22Rv1 (cell line): ENCODE data around the gene FAM217A.

Experiments used
- ZFX ChIP-seq: fragments of 450-650 bp; IDR thresholded peaks from 2 replicates; pipeline ENCODE4 v1.6.1; 2017; ENCODE audit warnings: antibody characterized with exemption, borderline replicate concordance
- TF ChIP-seq, protein P1 (sequence below): fragments of 450-650 bp; IDR thresholded peaks from 2 replicates; pipeline ENCODE4 v1.5.1; 2017; ENCODE audit warnings: mild to moderate bottlenecking

DNA sequence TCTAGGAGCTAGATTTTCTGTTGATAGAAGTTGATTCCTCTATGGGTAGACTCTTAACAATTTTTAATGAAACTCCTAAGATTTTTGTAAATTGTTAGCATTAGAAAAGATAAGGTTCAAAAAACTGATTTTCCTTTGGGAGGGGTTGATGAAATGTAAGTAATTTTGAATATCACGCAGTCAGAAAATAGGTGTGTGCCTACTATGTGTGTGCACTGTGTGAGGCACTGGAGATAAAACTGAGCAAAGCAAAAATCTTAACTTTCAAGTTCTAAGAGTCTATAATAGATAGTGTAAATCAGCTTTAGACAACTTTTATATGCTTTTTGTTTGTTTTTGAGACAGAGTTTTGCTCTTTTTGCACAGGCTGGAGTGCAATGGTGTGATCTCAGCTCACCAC, 53.3 kb downstream of the FAM217A start:
- TF ChIP-seq, protein P1, sequence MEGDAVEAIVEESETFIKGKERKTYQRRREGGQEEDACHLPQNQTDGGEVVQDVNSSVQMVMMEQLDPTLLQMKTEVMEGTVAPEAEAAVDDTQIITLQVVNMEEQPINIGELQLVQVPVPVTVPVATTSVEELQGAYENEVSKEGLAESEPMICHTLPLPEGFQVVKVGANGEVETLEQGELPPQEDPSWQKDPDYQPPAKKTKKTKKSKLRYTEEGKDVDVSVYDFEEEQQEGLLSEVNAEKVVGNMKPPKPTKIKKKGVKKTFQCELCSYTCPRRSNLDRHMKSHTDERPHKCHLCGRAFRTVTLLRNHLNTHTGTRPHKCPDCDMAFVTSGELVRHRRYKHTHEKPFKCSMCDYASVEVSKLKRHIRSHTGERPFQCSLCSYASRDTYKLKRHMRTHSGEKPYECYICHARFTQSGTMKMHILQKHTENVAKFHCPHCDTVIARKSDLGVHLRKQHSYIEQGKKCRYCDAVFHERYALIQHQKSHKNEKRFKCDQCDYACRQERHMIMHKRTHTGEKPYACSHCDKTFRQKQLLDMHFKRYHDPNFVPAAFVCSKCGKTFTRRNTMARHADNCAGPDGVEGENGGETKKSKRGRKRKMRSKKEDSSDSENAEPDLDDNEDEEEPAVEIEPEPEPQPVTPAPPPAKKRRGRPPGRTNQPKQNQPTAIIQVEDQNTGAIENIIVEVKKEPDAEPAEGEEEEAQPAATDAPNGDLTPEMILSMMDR: no peak
- TF ChIP-seq ZFX: no peak
